ENCODE results near the gene TRIM17. TPM values are rescaled to one million over a fixed set of nuclear protein-coding genes. Genes with fewer than 3 reads are reported as not detected.

The TRIM17 gene
- polyA plus RNA-seq, 1 donor (not counting 4 experiments of a cell fraction or from before 2014, with no cell fraction given), result 0.24 TPM

DNA sequence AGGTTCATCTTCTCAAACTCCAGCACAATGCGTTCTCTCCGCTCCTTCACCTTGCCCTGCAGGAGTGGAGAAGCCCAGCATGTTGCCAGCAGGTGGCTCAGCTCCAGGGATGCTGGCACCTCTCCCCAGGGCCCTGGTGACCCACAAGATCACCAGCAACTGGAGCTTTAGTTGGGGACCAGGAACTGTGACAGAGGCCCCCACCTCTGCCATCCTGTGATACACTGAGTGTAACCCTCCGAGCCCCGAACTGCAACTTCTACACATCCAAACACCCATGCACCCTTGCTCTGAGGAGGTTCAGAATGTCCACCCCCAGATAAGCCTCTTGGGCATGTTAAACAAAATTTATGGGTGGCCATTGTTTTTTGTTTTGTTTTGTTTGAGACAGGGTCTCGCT, 5.5 kb downstream of the TRIM17 start:
- no peak for FAIRE-seq
- DNase-seq (ENCODE audit: low read depth, low spot score), result no peak
- Histone ChIP-seq H3K79me2 (ENCODE audit: control insufficient read depth, insufficient read depth, low read length) (peaks cover 16% of the 10 kb centered on the region), H3K4me1 (ENCODE audit: control insufficient read depth, extremely low read depth, insufficient read depth, low read length) (peaks cover 17% of the 10 kb centered on the region), H4K20me1 (ENCODE audit: control insufficient read depth, extremely low read depth, insufficient read depth, low read length) (no peaks in the 10 kb centered on the region), H3K36me3 (ENCODE audit: control insufficient read depth in 2 of 2, extremely low read depth in 1 of 2, insufficient read depth in 2 of 2, low read length in 2 of 2) (peaks cover 3 to 10% of the 10 kb centered on the region in 2 experiments), H3K4me3 (ENCODE audit: control insufficient read depth in 2 of 3, extremely low read depth in 1 of 3, insufficient read depth in 2 of 3, low read depth in 1 of 3, low read length in 3 of 3) (no peak overlapping the region), H3K9me3 (ENCODE audit: control insufficient read depth, low read depth, low read length) (no peaks in the 10 kb centered on the region), H3K27me3 (ENCODE audit: control insufficient read depth, extremely low read depth, insufficient read depth, low read length) (no peaks in the 10 kb centered on the region), H2AFZ (ENCODE audit: control insufficient read depth, low read length) (no peak overlapping the region), H3K4me2 (ENCODE audit: control insufficient read depth, extremely low read depth, insufficient read depth, low read depth, low read length) (no peak overlapping the region), H3K9ac (ENCODE audit: control insufficient read depth, extremely low read depth, insufficient read depth, low read length) (no peak overlapping the region), H3K27ac (ENCODE audit: control insufficient read depth, insufficient read depth, low read length) (no peak overlapping the region), H3K9me1 (ENCODE audit: control insufficient read depth, extremely low read depth, insufficient read depth, low read length) (no peaks in the 10 kb centered on the region)
- TF ChIP-seq CTCF (optimal IDR thresholded peaks at IDR 0.05 in 1 of 3, IDR thresholded peaks at IDR 0.05 in 1 of 3, conservative IDR thresholded peaks at IDR 0.05 in 1 of 3; ENCODE audit: extremely low read depth in 1 of 3, insufficient read depth in 2 of 3, low read length in 3 of 3), result no peak
- TF ChIP-seq EZH2 (IDR thresholded peaks at IDR 0.05; ENCODE audit: low read length), result no peak
- dilution Hi-C loops (cut with MboI; ENCODE audit: extremely low pct_ligation_motif_present, low sequenced_read_pairs), result no loop called here

GRCh38 chr1:228410671-228411070, 6.0 kb downstream of the TRIM17 start:
- H3K79me2 ChIP-seq (ENCODE audit: control insufficient read depth, insufficient read depth, low read length), result peaks cover 21% of the 10 kb centered on the region
- no peak for FAIRE-seq
- dilution Hi-C loops (cut with MboI; ENCODE audit: extremely low pct_ligation_motif_present, low sequenced_read_pairs), result no loop called here

More at GRCh38 chr1:228410671-228411070, 6.0 kb downstream of the TRIM17 start:
- Histone ChIP-seq H3K4me3 (ENCODE audit: control insufficient read depth in 2 of 3, extremely low read depth in 1 of 3, insufficient read depth in 2 of 3, low read depth in 1 of 3, low read length in 3 of 3) (no peak overlapping the region), H3K4me2 (ENCODE audit: control insufficient read depth, extremely low read depth, insufficient read depth, low read depth, low read length) (no peak overlapping the region), H3K4me1 (ENCODE audit: control insufficient read depth, extremely low read depth, insufficient read depth, low read length) (peaks cover 13% of the 10 kb centered on the region), H3K9ac (ENCODE audit: control insufficient read depth, extremely low read depth, insufficient read depth, low read length) (no peak overlapping the region), H3K9me3 (ENCODE audit: control insufficient read depth, low read depth, low read length) (no peaks in the 10 kb centered on the region), H2AFZ (ENCODE audit: control insufficient read depth, low read length) (no peak overlapping the region), H3K36me3 (ENCODE audit: control insufficient read depth in 2 of 2, extremely low read depth in 1 of 2, insufficient read depth in 2 of 2, low read length in 2 of 2) (peaks cover 3 to 10% of the 10 kb centered on the region in 2 experiments), H4K20me1 (ENCODE audit: control insufficient read depth, extremely low read depth, insufficient read depth, low read length) (peaks cover under 1% of the 10 kb centered on the region), H3K9me1 (ENCODE audit: control insufficient read depth, extremely low read depth, insufficient read depth, low read length) (no peaks in the 10 kb centered on the region), H3K27ac (ENCODE audit: control insufficient read depth, insufficient read depth, low read length) (no peak overlapping the region), H3K27me3 (ENCODE audit: control insufficient read depth, extremely low read depth, insufficient read depth, low read length) (no peaks in the 10 kb centered on the region)
- TF ChIP-seq CTCF (optimal IDR thresholded peaks at IDR 0.05 in 1 of 3, IDR thresholded peaks at IDR 0.05 in 1 of 3, conservative IDR thresholded peaks at IDR 0.05 in 1 of 3; ENCODE audit: extremely low read depth in 1 of 3, insufficient read depth in 2 of 3, low read length in 3 of 3), result no peak
- TF ChIP-seq EZH2 (IDR thresholded peaks at IDR 0.05; ENCODE audit: low read length), result no peak
- no peak for DNase-seq (ENCODE audit: low read depth, low spot score)
